PC-3 (cell line): ENCODE results near the gene EBLN2. TPM values are rescaled to one million over a fixed set of nuclear protein-coding genes. Genes with fewer than 3 reads are reported as not detected.

Source experiments
- ATAC-seq: fragments of 200-7000 bp; cut with Tn5 transposase; 2 replicates; pipeline ENCODE4 v1.9.1; 2020; ENCODE audit warnings: mild to moderate bottlenecking, moderate library complexity
- BruUV-seq: library from RNA; stranded (reverse); fragments of 400-500 nt; replicated peaks from 2 replicates; lab custom pipeline; 2021; lab: Mats Ljungman, UMichigan
- CTCF ChIA-PET: fragments of 300-600 bp; sonication (Branson Sonifier 250); formaldehyde crosslinking; loops from one replicate; lab custom pipeline; 2022; ENCODE audit warnings: antibody characterized with exemption; lab: Charles Lee
- POLR2A ChIA-PET: fragments of 300-600 bp; sonication (Branson Sonifier 250); formaldehyde crosslinking; loops from one replicate; lab custom pipeline; 2022; ENCODE audit warnings: antibody characterized with exemption; ENCODE audit not compliant: unreplicated experiment; lab: Charles Lee
- DNase-seq: peaks from one replicate; pipeline ENCODE4 v3.0.0-alpha.2; 2015
- H2AFZ ChIP-seq: fragments of 300-600 bp; sonication (generic); 2 replicates; pipeline ENCODE4 v1.6.0; 2016; ENCODE audit warnings: antibody characterized with exemption, low read length
- H3F3A ChIP-seq: fragments of 300-600 bp; sonication (generic); one replicate; pipeline ENCODE4 v1.6.0; 2017; ENCODE audit warnings: antibody characterized with exemption, low read length, control low read depth, mild to moderate bottlenecking; ENCODE audit not compliant: unreplicated experiment
- H3K27ac ChIP-seq: fragments of 300-600 bp; sonication (generic); 2 replicates; pipeline ENCODE4 v1.5.1; 2016; ENCODE audit warnings: mild to moderate bottlenecking, low read length
- H3K27me3 ChIP-seq: fragments of 300-600 bp; sonication (generic); 2 replicates; pipeline ENCODE4 v1.6.1; 2016; ENCODE audit warnings: low read length, mixed read lengths
- H3K36me3 ChIP-seq: fragments of 300-600 bp; sonication (generic); 2 replicates; pipeline ENCODE4 v1.6.1; 2016; ENCODE audit warnings: low read depth, mixed run types, low read length, mixed read lengths
- H3K4me1 ChIP-seq: fragments of 300-600 bp; sonication (generic); 2 replicates; pipeline ENCODE4 v1.5.1; 2016; ENCODE audit warnings: low read length; ENCODE audit not compliant: insufficient read depth
- H3K4me2 ChIP-seq: fragments of 300-600 bp; sonication (generic); 2 replicates; pipeline ENCODE4 v1.6.0; 2016; ENCODE audit warnings: low read length
- H3K4me3 ChIP-seq: fragments of 300-600 bp; sonication (generic); 2 replicates; pipeline ENCODE4 v1.5.1; 2016; ENCODE audit warnings: mild to moderate bottlenecking, low read length, mixed read lengths
- H3K79me2 ChIP-seq: fragments of 300-600 bp; sonication (generic); 2 replicates; pipeline ENCODE4 v1.6.1; 2017; ENCODE audit warnings: low read length, mixed read lengths
- H3K9ac ChIP-seq: fragments of 300-600 bp; sonication (generic); 2 replicates; pipeline ENCODE4 v1.6.0; 2016; ENCODE audit warnings: mild to moderate bottlenecking, low read length
- H3K9me2 ChIP-seq: fragments of 300-600 bp; sonication (generic); replicated peaks from 2 replicates; pipeline ENCODE4 v1.6.1; 2016; ENCODE audit warnings: mixed run types, low read length, mixed read lengths
- H3K9me3 ChIP-seq: fragments of 300-600 bp; sonication (generic); 2 replicates; pipeline ENCODE4 v1.6.1; 2016; ENCODE audit warnings: low read length, mixed read lengths
- H4K20me1 ChIP-seq: fragments of 300-600 bp; sonication (generic); 2 replicates; pipeline ENCODE4 v1.6.1; 2016; ENCODE audit warnings: low read length, mixed read lengths
- CTCF ChIP-seq: fragments of 300-600 bp; sonication (generic); conservative IDR thresholded peaks from 2 replicates; pipeline ENCODE4 v1.5.1; 2017; ENCODE audit warnings: antibody characterized with exemption, low read depth, mild to moderate bottlenecking, low read length
- EZH2 ChIP-seq: fragments of 300-600 bp; sonication (generic); IDR thresholded peaks from one replicate; pipeline ENCODE4 v1.6.1; 2017; ENCODE audit warnings: antibody characterized with exemption, mild to moderate bottlenecking, low read length; ENCODE audit not compliant: unreplicated experiment
- EZH2phosphoT487 ChIP-seq: fragments of 300-600 bp; sonication (generic); IDR thresholded peaks from 2 replicates; pipeline ENCODE4 v1.6.1; 2018; ENCODE audit warnings: mild to moderate bottlenecking, antibody characterized with exemption, low read length, borderline replicate concordance
- intact Hi-C: fragments of 100-400 bp; cut with micrococcal nuclease; formaldehyde crosslinking; loops from 2 replicates; pipeline ENCODE4 v1.9.0; 2023
- total RNA-seq: library from RNA; depleted of rRNA; stranded (reverse); fragments of >200 nt; gene quantifications from 2 replicates; pipeline ENCODE4 v1.2.3, GENCODE V29; 2014

Gene EBLN2
- total RNA-seq, 1 experiment from 2014 or later = 6.2 TPM

- Histone ChIP-seq H3F3A (no peaks in the 10 kb centered on the region), H3K27me3 (no peaks in the 10 kb centered on the region), H3K4me2 (no peak overlapping the region), H3K9me3 (no peaks in the 10 kb centered on the region), H3K79me2 (peaks cover 98% of the 10 kb centered on the region), H3K9ac (no peak overlapping the region), H3K9me2 (no peaks in the 10 kb centered on the region), H3K27ac (no peak overlapping the region), H3K4me1 (no peaks in the 10 kb centered on the region), H3K4me3 (no peak overlapping the region), H4K20me1 (peaks cover 51% of the 10 kb centered on the region), H2AFZ (no peak overlapping the region), H3K36me3 (peaks cover 4% of the 10 kb centered on the region)
- POLR2A ChIA-PET = no interaction called here
- DNase-seq (no peak), ATAC-seq (no peak)
- TF ChIP-seq EZH2 = no peak
- TF ChIP-seq EZH2phosphoT487 = no peak
- TF ChIP-seq CTCF = no peak
- CTCF ChIA-PET = no interaction called here
- BruUV-seq = no TSS peak
- intact Hi-C loops = no loop called here
These were observed 16.1 kb upstream of the EBLN2 start for GRCh38 chr3:73045391-73045790.

- no peak overlapping the region for H3K9ac ChIP-seq
- no peaks in the 10 kb centered on the region for H3K27me3 ChIP-seq
- intact Hi-C loops = no loop called here
- H3K4me1 ChIP-seq = no peaks in the 10 kb centered on the region
- H3F3A ChIP-seq = no peaks in the 10 kb centered on the region
- POLR2A ChIA-PET = no interaction called here
- H3K27ac ChIP-seq = no peak overlapping the region
- BruUV-seq = no TSS peak
- peaks cover 4% of the 10 kb centered on the region for H3K36me3 ChIP-seq
- H3K4me2 ChIP-seq = no peak overlapping the region
- no peak overlapping the region for H2AFZ ChIP-seq
- no peaks in the 10 kb centered on the region for H3K9me2 ChIP-seq
- H4K20me1 ChIP-seq = peaks cover 50% of the 10 kb centered on the region
- CTCF ChIA-PET = no interaction called here
- no peak overlapping the region for H3K4me3 ChIP-seq
- no peak for TF ChIP-seq EZH2
- TF ChIP-seq EZH2phosphoT487 = no peak
- TF ChIP-seq CTCF = no peak
- DNase-seq (no peak), ATAC-seq (peak; percentile 36; the same call in 1 of the 2 replicates)
- H3K79me2 ChIP-seq = peaks cover 98% of the 10 kb centered on the region
- no peaks in the 10 kb centered on the region for H3K9me3 ChIP-seq
These were observed 15.3 kb upstream of the EBLN2 start for GRCh38 chr3:73046195-73046594.

GRCh38 chr3:73049319-73049718, 12.1 kb upstream of the EBLN2 start:
- peaks cover 8% of the 10 kb centered on the region for H3K4me1 ChIP-seq
- no peak overlapping the region for H3K27ac ChIP-seq
- ChIA-PET POLR2A (no interaction called here), CTCF (no interaction called here)
- no peak overlapping the region for H3K4me2 ChIP-seq
- no peak overlapping the region for H3K9ac ChIP-seq
- H3F3A ChIP-seq = peaks cover 8% of the 10 kb centered on the region
- no peak for ATAC-seq
- no peak for DNase-seq
- H4K20me1 ChIP-seq = peaks cover 34% of the 10 kb centered on the region
- intact Hi-C loops = no loop called here
- H3K4me3 ChIP-seq = no peak overlapping the region
- H3K9me2 ChIP-seq = no peaks in the 10 kb centered on the region
- H3K79me2 ChIP-seq = peaks cover 89% of the 10 kb centered on the region
- no peaks in the 10 kb centered on the region for H3K9me3 ChIP-seq
- no peak overlapping the region for H2AFZ ChIP-seq
- no TSS peak for BruUV-seq
- peaks cover 4% of the 10 kb centered on the region; the same call in 1 of the 2 replicates for H3K36me3 ChIP-seq
- H3K27me3 ChIP-seq = no peaks in the 10 kb centered on the region
- no peak for TF ChIP-seq EZH2phosphoT487
- no peak for TF ChIP-seq CTCF
- TF ChIP-seq EZH2 = no peak
